CMK (cell line): ENCODE measurements around the gene PHKG2.

Experiments used
- DNase-seq: peaks from one replicate; pipeline ENCODE4 v3.0.0-alpha.2; 2010; ENCODE audit warnings: low read depth

PHKG2 gene

GRCh38 chr16:30728321-30728720 lies 19.9 kb upstream of the PHKG2 start:
- no peak for DNase-seq

GRCh38 chr16:30728899-30729672 lies 19.1 kb upstream of the PHKG2 start:
- DNase-seq, result no peak

DNA sequence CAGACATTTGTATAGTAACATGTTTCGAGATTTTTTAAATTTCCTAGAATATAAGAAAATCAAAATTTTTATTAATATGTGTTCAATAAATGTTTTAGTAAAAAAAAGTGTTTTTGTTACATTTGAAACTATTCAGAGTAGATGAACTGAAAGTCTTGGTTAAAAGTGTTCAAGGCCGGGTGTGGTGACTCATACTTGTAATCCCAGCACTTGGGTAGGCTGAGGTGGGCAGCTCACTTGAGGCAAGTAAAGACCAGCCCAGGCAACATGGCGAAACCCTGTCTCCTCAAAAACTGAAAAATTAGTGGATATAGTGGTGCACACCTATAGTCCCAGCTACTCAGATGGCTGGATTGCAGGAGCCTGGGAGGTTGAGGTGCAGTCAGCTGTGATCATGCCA lies 16.8 kb upstream of the PHKG2 start:
- DNase-seq, result no peak

- DNase-seq, result no peak
These were observed 11.0 kb upstream of the PHKG2 start for GRCh38 chr16:30736995-30737793.

GRCh38 chr16:30737794-30738648 lies 10.2 kb upstream of the PHKG2 start:
- no peak for DNase-seq

- no peak for DNase-seq
These were observed 9.0 kb upstream of the PHKG2 start for GRCh38 chr16:30738984-30739951.

DNA sequence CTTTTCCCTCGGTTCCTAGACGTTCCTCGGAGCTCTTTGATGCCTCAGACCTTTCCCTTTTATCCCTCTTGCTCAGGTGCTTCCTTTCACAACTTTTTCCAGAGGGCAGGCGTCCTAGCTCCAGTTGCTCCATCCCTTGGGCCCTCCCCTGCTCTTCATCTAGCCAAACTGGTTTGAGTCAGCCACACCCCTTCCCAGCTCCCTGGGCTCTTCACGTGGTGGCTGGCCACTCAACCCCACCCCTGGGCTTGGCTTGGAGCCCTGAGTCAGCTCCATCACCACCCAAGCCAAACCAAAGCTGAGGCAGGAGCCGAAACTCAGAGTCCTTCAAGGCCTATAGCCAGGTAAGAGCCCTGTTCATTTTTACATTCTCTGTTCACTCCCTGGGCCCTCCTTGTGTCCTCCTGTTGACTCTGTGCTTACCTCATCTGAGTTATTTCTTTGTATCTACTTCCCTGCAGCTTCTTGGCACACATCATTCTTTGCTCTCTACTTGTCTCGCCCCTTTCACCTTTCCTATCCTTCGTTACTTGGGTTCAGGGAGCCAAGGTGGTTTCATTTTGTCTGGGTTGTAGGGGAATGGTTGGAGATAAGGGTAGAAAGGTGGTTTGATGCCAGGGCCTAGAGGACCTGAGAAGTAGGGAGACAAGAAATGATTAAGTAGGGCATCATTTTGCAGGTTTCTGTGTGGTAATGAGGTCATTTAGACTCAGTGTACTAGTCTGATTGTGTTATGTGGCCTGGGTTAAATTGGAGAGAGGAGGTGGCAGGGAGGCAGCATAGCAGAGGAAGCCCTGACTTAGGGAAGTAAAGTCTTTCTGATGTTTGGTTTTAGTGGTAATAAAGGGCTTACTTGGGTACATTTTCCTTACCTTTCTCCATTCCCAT lies 7.6 kb upstream of the PHKG2 start:
- no peak for DNase-seq

DNA sequence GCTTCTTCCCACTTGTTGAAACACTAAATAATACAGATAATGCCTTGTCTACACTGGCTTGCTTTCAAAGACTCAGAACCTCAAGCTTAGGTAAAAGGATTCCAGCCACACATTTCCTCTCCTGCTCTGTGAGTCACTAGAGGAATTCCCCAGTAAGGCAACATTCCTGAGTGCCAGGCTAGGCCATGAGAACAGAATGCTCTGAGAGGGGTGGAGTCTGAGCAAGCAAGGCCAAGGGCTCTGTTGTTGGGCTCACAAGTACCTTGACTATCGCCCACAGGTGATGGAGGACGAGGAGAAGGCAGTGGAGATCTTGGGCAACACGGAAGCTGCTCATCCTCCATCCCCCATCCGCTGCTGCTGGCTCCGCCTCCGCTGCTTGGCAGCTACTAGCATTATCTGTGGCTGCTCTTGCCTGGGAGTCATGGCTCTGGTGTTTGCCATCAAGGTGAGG lies 6.7 kb upstream of the PHKG2 start:
- no peak for DNase-seq

- no peak for DNase-seq
These were observed 4.5 kb upstream of the PHKG2 start for GRCh38 chr16:30743716-30744115.

DNA sequence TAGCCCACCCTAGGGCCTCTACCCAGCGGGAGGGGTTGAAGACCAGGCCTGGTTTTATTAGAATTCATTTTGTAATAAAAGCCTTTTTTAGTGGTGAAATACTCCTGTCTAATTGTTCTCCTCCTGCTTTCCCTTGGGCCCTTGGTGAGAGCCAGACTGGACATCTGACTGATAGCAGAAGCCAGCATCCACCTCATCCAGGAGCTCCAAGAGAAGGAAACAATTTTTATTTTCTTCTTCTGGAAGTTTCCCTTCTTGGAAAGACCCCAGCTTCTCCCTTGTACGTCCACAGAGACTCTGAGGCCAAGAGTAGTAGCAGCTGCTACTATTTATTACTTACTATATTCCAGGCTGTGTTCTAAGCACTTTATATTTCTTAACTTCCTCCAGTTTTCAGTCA lies 4.0 kb upstream of the PHKG2 start:
- no peak for DNase-seq

DNA sequence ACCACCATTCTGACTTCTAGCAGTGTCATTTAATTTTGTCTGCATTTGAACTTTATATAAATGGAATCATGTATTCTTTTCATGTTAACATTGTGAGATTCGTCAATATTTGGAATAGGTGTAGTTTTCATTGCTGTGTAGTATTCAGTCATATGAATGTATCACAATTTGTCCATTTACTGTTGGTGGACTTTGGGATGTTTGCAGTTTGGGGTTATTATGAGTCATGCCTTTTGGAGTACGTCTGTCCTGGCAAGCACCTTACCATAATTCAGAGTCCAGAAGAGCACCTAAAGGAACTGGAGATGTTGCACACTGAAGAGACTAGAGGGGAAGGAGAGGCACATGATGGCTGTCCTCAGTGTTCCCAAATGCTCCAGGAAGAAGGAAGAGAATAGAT lies 3.1 kb upstream of the PHKG2 start:
- no peak for DNase-seq

- no peak for DNase-seq
These were observed 1.5 kb upstream of the PHKG2 start for GRCh38 chr16:30746638-30747175.

GRCh38 chr16:30747331-30747730 lies 894 bp upstream of the PHKG2 start:
- DNase-seq, result no peak

GRCh38 chr16:30748634-30749445 lies 615 bp downstream of the PHKG2 start:
- DNase-seq, result peak; percentile 40

DNA sequence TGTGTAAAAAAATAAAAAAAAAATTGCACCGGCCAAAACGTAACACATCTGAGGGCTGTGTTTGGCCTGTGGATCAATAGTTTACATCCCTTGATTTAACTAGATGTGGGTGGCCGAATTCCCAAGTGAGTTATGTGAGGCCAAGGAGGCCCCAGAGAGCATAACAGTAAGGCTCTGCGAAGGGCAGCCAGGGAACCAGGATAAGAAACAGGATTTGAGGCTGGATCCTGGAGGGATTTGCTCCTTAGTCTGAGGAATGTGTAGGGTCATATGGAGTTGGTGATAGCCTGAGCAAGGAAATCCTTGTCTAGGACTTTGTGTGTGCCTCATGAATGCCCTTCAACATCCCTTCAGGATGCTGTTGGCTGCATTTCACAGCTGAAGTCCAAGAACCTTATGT lies 2.0 kb downstream of the PHKG2 start:
- no peak for DNase-seq

- no peak for DNase-seq
These were observed 2.7 kb downstream of the PHKG2 start for GRCh38 chr16:30750876-30751465.

GRCh38 chr16:30753596-30753995 lies 5.4 kb downstream of the PHKG2 start:
- DNase-seq, result no peak

DNA sequence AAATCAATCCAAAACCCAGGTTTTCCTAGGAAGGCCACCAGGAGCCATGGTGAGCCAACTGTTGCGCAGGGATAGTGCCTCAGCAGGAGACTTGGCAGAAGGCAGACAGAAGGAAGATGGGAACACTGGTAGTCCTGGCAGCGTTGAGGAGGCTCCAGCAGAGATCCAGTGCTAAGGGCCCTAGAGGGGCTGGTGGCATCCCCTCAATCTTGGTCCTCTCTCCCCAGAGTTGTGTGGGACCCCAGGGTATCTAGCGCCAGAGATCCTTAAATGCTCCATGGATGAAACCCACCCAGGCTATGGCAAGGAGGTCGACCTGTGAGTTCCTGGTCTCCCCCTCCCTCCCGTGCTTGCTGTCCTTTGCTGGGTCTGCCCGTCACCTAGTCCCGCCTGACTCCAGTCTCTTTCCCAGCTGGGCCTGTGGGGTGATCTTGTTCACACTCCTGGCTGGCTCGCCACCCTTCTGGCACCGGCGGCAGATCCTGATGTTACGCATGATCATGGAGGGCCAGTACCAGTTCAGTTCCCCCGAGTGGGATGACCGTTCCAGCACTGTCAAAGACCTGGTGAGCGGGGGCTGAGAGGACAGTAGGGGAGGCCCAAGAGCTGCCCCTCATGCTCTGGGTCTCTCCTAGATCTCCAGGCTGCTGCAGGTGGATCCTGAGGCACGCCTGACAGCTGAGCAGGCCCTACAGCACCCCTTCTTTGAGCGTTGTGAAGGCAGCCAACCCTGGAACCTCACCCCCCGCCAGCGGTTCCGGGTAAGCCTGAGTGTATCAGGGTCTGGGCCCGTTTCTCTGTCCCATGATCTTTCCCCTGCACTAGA lies 7.9 kb downstream of the PHKG2 start:
- DNase-seq, result no peak
